Measurements from ENCODE around the gene NPHP1.
"Not testable (repeated sequence)": the region's sequence is repeated elsewhere in the genome, so short reads cannot be mapped to it uniquely, and the experiment has no call there.

Gene NPHP1

DNA sequence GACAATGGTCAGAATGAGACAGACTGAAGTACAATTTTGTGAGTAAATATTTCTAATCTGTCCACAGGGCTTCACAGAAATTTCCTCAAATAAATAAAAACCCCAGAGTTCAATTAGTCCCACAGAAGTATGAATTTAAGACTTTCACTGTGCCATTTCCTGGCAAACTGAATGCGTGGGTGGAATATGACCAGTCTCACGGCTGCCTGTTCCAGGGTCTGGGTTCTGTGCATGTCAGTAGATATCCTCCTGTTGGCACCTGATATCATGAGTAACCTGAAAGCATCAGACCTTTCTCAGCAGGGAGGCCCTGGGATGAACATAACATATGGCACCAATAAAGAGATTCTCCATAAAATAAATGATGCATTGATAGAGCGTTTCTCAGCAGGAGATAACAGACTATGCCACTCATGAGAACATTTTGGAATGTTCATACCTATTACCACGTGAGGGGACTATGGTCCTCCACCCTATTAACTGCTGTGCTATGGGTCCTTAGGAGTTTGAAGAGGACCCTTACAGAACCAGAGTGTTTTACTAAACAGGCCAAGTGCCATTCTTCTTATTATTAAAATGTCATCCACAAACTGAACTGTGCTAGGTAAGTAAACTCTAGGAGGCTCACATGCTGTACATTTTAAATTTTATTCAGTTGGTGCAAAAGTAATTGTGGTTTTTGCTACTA lies 78.6 kb downstream of the NPHP1 start:
- no peak for TF ChIP-seq ZNF274 (IDR thresholded peaks at IDR 0.05; ENCODE audit: low read depth, low read length)
- no peak overlapping the region for H3K4me3 ChIP-seq (ENCODE audit: low read length)

DNA sequence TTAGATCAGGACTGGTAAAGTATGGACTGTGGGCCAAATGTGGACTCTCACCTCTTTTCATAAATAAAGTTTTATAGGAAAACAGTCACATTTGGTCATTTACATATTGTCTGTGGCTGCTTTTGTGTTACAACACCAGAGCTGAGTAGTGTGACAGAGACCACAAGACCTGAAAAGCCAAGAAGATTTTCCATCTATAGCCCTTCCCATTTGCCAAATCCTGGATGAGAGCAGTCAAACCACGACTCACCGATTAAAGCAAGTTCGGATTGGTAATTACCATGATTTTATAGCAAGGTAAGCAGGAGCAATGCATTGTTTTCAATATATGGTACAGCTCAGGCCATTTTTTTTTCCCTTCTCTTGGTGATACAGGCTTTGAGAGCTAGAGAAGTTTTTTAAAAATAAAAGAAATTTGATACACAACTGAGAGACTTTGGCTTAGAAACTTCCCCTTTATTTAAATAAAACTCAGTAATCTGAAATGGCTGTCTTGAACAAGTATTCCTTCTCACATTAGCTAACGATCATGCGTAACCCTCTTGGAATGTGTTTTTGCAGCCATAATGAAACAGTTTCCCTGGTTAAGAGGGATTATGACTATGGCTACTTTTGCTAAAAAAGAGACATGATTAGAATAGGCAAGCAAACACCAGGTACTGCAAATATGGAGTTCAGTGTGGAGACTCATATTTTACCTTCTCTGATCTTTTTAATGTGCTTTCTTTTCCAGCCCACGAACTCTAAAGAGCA lies 79.7 kb downstream of the NPHP1 start:
- TF ChIP-seq ZNF274 (IDR thresholded peaks at IDR 0.05; ENCODE audit: low read depth, low read length) = no peak
- H3K4me3 ChIP-seq (ENCODE audit: low read length) = no peak overlapping the region

DNA sequence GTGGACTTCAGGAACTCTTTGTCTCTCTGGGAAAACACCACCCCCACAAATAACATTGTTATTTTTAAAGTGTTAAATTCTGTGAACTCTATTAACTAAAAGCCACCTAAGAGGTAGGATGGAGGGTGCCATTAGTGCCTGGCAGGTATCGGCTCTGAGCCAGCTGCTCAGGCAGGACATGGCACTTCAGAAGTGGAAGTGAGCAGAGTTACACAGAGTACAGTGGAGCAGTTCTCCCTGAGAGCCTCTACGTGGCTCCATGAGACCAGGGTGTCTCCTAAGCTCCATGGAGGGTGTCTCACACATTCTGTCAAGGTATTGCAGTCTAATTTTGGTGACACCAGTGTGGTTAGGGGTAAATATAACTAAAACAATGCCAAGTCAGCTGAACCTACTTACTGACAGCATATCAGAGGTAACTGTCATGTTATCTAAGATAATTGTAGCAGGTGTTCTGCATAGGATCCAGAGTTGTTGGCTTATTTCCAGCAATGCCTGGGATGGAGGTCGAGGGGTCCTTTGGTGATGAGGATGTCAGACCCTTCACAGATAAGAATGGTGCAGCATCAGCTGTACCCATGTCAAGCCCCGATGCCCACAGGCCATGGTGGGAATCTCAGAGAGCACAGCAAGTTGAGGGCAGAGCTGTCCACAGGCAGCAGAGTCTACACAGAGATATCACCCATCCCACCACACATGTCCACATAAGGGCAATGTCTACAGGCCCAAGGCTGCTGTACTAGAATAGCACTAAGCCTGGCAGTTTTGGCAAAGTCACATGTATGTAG lies 80.6 kb downstream of the NPHP1 start:
- no peak for TF ChIP-seq ZNF274 (IDR thresholded peaks at IDR 0.05; ENCODE audit: low read depth, low read length)
- no peak overlapping the region for H3K4me3 ChIP-seq (ENCODE audit: low read length)

DNA sequence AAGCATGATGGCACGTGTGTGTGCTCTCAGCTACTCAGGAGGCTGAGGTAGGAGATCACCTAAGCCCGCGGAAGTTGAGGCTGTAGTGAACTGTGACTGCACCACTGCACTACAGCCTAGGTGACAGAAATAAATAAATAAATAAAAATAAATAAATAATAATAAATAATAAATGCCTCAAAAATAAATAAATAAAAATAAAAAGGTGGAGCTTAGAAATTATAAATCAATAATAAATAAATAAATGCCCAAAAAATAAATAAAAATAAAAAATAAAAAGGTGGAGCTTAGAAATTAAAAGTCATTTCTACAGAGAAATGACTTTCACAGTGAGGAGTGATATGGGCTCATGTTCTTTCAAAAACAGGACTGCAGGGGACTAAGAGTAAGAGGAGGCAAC lies 83.2 kb downstream of the NPHP1 start:
- TF ChIP-seq ZNF274 (IDR thresholded peaks at IDR 0.05; ENCODE audit: low read depth, low read length) = no peak
- no peak overlapping the region for H3K4me3 ChIP-seq (ENCODE audit: low read length)

DNA sequence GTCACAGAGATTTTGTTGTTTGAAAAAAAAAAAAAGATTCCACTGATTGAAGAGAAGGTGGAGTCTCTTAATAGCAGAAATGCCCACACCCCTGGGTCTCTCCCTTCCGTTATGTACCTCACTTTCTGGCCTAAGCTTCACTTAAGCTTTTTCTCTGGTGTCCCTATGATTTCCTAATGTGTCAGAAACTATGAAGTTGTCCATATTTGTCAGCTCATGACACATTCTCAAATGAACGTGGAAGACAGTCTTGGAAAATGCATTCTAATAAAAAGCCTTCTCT lies 83.8 kb downstream of the NPHP1 start:
- H3K4me3 ChIP-seq (ENCODE audit: low read length) = no peak overlapping the region
- TF ChIP-seq ZNF274 (IDR thresholded peaks at IDR 0.05; ENCODE audit: low read depth, low read length) = no peak

DNA sequence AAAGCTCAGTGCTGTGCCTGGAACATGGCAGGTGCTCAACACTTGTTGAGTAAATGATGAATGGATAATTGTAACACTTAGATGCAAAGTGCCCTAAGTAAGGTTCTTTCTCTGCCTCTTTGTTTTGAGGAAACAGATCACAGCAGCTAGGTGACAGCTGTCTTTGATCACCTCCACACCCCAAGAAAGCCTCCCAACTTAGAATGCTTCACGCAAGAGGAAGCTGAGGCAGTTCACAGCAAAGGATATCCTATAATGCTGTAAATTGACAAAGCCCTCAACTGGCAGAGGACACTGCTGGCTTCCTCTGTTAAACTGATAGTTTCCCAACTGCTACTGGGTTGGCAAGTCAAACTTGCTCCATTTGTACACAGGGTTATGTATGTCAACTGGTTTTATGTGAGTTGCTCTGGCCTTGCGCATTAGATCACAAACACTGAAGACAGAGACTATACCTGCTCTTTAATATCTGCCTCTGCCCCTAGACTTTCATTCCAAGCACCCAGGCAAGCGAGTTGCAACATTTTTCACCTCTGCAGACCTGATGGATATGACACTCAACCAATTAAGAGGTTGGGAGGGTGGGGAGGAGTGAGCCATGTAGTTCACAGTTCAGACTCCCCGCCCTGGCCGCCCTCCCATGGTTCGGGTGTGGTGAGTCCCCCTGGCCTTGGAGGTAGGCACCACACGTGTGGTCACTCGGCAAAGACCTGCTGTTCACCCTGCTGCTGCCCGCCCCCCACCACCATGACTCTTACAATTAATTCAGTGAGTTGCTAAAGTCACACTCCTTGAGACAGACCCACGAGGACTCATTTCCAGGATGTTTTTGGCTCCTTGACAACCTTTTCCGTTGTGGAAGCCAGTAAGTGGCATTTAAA lies 84.4 kb downstream of the NPHP1 start:
- no peak for TF ChIP-seq ZNF274 (IDR thresholded peaks at IDR 0.05; ENCODE audit: low read depth, low read length)

DNA sequence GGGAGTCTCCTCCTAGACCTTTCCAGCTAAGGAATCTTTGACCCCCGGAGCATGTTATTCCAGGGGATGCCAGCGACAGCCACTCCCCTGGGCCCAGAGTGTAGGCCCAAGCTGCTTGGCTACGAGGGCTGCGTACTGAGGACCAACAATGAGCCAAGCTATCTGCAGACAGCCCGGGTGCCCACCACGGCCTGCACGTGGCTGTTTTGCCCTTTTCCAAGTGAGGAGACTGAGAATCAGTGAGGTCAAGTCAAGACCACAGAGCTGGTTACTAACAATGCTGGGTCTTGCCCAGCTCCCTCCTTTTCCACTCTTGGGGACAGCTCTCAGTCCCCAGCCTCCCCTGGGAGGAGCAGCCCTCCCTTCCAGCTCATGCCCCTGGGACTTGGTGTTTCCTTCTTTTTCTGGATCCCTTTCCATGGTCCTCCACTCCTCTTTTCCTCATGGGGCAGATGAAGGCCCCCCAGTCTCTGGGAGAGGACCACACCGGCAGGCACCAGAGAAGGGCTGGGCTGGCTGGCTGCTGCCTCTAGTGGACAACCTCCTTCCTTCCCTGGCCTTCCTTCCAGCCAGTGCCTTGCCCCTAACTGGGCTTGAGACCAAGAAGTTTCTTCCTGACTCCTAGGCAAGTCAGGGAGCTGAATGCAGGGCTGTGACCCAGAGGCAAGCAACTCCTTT lies 88.6 kb downstream of the NPHP1 start:
- TF ChIP-seq ZNF274 (IDR thresholded peaks at IDR 0.05; ENCODE audit: low read depth, low read length) = no peak
- H3K4me3 ChIP-seq (ENCODE audit: low read length) = no peak overlapping the region

More for the DNA sequence above, 84.4 kb downstream of the NPHP1 start:
- H3K4me3 ChIP-seq (ENCODE audit: low read length) = no peak overlapping the region

DNA sequence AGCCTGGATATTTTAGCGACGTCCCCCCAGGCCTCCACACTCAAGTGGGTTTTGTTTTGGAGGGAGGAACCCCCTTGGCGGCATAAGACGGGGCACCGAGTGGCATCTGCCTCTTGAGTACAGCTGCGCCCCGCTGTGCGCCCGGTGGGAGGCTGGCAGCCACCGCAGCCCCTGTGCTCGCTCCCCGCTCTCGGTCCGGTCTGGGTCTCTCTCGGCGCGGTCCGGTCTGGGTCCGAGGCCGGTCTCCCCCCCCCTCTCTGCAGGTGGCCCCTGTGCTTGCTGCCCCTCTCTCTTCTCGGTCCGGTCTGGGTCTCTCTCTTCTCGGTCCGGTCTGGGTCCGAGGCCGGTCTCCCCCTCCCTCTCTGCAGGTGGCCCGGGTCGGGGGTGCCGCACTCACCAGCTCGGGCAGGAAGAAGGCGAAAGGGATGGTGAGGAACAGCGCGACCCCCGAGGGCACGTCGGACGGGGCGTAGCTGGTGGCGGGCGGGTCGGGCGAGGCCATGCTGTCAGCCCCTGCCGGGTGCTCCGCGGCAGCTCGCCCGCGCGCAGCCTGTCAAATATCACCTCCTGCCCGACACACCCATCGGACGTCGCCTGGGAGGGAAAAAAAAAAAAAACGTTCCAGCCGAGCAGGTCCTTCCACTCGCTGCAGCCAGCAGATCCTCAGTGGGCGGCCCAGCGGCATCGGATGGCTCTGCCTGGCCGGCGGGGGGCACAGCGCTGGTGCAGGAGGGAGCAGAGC lies 89.4 kb downstream of the NPHP1 start, which contains the start of gene MALL:
MALL (minus strand) TSS at position 532 of the 742 bp plus-strand sequence; CDS start at position 502, 30 bp downstream.
- H3K4me3 ChIP-seq (ENCODE audit: low read length) = no peak within 1 kb of the TSS
- TF ChIP-seq ZNF274 (IDR thresholded peaks at IDR 0.05; ENCODE audit: low read depth, low read length) = no peak

DNA sequence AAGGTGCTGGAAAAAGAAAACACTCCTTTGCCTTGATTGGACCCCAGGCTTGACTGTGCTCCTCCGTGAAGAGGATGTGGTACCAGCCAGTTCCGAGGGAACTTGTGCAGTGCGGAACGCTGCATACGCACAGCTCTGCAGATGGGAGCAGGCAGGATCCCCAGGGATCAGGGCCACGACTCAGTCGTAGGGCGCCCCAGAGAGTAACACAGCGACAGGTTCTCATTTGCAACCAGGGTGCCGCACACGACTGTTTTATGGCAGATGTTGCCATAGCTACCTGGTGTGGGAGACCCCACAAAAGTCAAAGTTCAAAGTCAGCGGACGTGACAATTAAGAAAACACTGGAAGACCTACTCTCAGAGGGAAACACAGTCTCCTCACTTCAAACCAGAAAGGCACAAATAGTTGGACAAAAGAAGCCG lies 90.0 kb downstream of the NPHP1 start:
- H3K4me3 ChIP-seq (ENCODE audit: low read length) = no peak overlapping the region
- no peak for TF ChIP-seq ZNF274 (IDR thresholded peaks at IDR 0.05; ENCODE audit: low read depth, low read length)

DNA sequence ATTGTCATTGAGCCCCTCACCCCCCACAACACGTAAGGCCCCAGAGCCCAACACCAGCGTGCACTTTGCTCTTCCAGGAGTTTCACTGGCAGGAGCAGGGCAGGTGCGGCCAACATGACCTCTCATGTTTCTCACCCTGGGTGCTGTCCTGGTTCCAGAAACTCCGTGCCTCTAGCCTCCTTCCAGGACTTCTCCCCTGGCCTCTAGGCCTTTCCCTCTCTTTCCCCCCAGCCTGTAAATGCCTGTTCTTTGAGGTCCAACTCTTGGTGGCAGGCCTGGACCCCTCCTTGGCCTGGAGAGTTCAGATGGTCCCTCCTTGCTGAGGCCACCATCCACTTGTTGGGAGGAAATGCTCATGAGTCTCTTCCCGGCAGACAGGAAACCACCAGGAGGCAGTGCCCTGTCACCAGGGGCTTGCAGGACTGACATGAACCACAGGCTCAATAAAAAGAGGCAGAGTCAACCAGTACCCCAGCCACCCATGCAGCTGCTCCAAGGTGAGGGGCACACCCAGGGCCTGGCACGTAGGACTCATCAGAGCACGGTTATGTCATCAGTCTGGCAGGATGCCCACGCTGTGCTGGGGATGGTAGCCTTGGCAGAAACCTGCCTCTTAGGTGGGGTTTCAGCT lies 90.7 kb downstream of the NPHP1 start:
- H3K4me3 ChIP-seq (ENCODE audit: low read length) = no peak overlapping the region

DNA sequence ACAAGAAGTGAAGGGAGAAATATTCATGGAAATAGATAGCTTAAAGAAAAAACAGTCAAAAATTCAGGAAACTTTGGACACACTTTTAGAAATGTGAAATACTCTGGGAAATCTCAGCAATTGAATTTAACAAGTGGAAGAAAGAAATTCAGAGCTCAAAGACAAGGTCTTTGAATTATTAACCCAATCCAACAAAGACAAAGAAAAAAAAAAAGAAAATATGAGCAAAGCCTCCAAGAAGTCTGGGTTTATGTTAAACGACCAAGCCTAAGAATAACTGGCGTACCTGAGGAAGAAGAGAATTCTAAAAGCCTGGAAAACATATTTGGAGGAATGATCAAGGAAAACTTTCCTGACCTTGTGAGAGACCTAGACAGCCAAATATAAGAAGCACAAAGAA lies 96.5 kb downstream of the NPHP1 start:
- H3K4me3 ChIP-seq (ENCODE audit: low read length) = not testable (repeated sequence)

More for the DNA sequence above, 90.7 kb downstream of the NPHP1 start:
- TF ChIP-seq ZNF274 (IDR thresholded peaks at IDR 0.05; ENCODE audit: low read depth, low read length) = no peak

All from GM08714 (cell line).